HG02588 (cell line): ENCODE data around the gene MYO7B.

Experiments
- ATAC-seq: cut with Tn5 transposase; IDR thresholded peaks from one replicate; pipeline ENCODE4 v1.9.1; 2021; ENCODE audit warnings: mild to moderate bottlenecking, moderate library complexity; ENCODE audit not compliant: unreplicated experiment

Gene MYO7B

DNA sequence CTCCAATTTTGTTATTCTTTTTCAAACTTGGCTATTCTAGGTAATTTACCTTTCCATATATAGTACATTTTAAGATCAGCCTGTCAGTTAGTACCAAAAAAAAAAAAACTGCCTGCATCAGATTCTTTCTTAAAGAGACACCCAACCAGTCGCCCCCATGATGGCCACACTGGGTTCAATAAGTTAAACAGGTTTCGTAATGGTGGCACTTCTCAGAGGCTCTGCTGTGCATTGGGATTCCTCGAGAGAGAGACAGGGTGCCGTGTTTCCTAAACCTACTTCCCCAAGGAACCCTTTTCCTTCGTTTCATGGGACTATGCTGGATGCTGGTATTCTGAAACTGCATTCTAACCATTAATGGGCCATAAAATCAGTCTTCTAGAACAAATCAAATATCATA is 37.4 kb downstream of the MYO7B start:
- no peak for ATAC-seq

DNA sequence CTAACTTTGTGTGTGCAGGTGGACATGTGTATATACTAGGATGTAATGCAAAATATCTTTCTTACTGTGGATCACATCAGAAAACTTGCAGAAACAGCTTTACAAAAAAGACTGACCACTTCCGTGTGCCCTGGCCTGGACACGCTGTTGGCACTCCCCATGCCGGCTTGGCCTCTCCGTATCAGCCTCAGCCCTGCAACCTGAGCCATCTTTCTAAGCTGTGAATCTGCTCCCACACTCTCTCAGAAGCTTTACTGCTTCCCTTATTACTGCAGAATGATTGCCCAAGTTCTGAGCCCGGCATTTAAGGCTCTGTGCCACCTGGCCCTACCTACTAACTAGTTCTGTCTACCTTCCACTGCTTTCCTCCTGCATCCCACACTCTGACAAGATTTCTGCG is 37.8 kb downstream of the MYO7B start:
- ATAC-seq = no peak

DNA sequence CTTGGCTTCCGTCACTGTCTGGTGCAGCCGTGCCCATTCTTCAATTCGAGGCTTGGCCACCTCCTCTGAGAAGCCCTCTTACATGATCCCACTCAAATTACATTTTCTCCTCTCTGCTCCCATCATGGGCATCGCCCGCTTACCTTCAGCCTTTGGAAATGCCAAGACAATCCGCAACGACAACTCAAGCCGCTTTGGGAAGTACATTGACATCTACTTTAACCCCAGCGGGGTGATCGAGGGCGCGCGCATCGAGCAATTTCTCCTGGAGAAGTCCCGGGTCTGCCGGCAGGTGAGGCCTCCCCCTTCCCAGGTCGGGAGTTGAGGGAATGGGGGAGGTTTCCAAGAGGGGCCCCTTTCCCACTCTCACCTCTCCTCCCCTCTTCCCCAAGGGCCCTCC is 38.3 kb downstream of the MYO7B start:
- no peak for ATAC-seq

DNA sequence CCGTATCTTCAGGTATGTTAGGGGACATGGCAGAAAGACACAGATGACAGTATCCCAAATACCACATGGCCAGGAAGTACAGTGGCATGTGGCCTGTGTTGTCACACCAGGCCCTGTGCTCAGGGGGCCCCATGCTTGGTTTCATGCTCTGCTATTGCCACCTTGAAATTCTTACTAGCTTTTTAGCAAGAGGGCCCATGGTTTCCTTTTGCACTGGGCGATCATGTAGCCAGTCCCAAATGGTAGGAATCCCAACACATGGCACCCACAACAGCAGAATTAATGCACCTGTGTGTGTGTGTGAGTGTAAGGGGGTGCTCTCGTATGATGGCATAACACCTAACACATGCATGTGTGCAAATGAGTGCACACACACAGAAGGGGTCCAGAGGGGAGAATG is 39.2 kb downstream of the MYO7B start:
- no peak for ATAC-seq

DNA sequence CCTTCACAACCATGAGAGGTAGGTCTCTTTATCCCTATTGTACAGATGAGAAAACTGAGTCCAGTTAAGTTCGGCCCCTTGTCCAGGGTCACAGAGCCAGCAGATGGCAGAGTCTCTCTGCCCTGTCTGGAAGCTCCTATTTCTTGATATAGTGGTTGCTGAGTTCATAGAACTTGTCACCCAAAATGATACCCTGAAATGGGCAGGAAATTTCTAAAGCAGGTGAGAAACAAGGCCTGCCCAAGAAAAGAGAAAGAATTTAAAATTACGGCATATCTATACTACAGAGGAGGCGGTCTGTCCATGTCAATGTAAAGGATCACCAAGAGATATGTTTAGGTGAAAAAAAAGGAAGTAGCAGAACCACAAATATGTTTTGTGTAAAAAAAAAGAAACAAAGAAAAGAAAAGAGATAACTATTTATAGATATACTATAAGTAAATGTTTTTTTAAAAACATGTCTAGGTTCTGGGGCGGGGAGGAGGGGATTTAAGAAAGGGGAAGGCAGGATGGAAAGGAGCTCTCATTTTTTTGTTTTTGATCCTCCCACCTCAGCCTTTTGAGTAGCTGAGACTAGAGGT is 39.8 kb downstream of the MYO7B start:
- no peak for ATAC-seq

DNA sequence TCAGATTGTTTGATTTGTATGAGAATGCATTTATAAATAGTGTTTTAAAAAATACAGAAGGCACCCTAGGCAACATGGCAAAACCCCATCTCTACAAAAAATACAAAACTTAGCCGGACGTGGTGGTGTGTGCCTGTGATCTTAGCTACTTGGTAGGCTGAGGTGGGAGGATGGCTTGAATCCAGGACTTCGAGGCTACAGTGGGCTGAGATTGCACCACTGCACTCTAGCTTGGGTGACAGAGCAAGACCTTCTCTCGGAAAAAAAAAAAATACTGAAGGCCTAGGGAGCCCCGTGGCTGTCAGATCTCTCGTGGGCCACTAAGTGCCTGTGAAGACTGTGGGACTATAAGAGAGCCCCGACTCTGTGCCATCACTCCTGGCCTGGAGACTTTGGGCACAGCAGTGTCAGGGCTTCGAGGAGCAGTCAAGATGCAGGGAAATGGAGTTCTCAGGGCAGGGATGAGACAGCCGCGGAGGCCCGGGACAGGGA is 40.5 kb downstream of the MYO7B start:
- ATAC-seq = no peak

DNA sequence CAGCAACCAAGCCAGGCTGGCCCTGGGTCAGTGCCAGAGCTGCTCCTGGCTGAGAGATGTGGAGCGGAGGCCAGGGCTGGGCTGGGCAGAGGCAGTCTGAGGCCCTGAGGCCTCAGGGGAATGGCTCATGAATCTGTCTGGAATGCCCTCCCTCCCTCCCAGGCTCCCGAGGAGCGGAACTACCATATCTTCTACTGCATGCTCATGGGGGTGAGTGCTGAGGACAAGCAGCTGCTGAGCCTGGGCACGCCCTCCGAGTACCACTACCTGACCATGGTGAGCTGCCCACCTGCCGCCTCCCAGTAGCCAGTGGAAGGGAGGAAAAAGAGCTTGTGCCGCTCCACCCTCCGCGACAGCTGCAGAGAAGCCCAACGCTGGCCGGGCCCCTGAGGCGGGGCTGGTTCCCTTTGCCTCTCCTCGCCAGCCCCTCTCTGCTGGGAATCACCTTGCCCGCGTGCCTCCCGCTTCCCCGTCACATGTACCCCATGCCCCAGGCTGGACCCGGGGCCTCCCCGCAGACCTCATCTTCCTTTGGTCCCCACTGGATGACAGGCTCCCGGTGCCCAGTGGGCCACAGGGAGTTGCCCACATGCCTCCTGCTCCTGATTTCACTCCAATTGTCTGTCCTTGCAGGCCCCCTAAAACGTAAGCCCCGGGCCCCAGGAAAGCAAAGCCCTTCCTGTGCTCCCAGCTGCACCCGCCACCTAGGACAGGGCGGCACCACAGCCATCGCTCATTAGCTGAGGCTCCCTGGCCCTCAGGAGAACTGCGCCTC is 41.1 kb downstream of the MYO7B start:
- ATAC-seq = no peak

DNA sequence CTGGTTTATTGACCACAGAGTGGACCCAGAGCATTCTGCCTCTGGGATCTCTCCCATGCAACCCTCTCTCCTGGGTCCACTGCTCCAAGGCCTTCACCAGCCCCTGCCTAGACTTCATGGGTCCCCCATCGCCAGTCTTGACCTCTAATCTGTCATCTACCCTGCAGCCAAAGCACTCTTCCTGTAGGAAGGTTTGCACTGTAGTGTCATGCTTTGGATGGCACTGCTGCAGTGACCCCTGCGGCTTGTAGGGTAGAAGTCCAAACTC is 41.7 kb downstream of the MYO7B start:
- no peak for ATAC-seq

DNA sequence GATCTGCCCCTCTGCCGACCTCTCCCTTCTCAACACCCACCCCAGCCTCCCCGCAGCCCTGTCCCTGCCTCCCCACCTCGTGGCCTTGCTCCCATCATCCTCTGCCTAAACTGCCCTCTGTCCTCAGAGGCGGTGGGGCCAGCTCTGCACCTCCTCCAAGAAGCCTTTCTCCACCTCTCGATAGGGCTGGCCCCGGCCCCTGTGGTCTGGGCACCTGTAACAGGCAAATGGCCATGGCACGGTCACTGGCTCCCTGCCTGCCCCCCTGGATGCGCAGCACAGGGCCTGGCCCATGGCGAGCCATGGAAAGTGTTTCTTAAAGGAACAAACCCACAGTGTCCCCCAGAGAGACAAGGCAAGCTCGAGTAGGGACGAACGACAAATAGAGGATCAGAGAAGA is 42.0 kb downstream of the MYO7B start:
- no peak for ATAC-seq

DNA sequence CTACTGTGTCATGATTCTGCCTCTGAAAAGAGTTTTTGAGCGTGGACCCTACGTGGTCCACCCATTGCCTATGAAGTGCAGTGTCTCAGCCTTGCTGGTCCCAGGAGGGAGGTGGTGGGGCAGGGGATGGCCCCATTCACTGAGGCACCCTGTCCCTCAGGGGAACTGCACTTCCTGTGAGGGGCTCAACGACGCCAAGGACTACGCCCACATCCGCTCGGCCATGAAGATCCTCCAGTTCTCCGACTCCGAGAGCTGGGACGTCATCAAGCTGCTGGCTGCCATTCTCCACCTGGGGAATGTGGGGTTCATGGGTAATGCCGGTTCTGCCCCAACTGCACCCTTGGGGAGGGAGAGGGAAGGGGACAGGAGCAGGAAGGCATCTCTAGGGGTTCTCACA is 42.5 kb downstream of the MYO7B start:
- ATAC-seq = no peak

DNA sequence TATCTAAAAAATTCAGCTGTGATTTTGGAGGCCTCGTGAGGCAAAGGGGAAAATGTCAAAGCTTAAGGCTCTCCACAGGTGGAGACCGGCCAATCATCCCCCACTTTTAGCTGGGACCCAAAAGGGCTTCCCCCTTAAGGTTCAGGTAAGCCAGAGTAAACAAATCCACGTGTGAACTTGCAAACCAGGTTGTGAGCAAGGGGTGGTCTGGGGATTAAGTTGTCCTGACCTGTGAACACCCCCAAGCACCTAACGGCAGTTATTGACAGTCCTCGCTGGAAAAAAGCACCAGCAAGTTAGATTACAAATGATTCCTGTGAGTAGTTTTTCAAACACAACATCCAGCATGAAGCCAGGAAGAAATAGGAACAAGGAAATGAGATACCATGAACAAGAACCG is 42.9 kb downstream of the MYO7B start:
- ATAC-seq = no peak

DNA sequence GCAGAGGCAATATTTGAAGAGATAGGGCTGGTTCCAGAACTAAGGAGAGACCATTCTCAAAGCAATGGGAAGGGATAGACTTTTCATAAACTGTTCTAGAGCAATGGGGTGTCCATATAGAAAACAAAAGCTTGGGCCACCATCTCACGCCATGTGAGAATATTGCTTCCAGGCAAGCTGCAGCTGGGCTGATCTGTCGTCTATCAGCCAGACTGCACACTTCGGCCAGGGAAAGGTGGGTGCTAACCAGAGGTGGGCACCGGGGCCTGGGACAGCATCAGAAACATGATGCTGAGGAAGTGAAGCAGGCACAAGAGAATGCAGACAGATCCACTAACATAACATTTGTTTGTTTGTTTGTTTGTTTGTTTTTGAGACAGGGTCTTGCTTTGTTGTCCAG is 43.7 kb downstream of the MYO7B start:
- no peak for ATAC-seq

DNA sequence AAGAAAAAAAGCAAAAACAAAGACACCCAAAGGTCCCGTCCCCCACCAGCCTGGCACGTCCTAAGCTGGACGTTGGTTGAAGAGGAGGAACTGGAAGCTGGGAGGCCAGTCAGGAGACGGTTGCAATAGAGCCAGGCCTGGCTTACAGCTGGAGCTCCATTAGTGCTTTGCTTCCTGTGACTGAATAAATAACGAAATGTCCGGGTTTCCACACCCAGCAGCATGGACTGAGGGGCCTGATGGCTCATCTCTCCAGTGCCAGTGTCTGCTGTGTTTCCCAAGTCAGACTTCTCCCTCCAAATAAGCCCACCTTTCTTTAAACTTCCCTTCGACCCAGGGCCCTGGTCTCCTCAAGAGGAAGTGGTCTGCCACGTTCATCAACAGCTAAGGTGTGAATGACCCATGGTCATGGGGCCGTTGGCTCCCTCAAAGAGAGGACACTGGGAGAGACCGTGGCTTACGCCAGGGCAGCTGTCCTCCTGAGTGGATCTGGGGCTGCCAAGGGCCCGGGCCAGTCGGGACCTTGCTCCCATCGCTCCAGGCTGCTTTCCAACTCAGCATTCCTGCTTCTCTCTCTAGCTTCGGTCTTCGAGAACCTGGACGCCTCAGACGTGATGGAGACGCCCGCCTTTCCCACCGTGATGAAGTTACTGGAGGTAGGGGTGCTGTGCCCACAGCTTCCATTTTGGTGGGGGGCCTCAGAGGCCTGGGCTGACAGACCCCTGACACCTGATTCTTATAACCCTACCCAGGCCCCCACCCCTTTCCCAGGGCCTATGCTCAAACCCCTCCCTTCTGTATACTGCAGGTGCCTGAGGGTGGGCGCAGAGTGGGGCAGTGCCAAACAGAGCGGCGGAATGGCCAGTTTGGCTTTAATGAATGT is 44.9 kb downstream of the MYO7B start:
- ATAC-seq = no peak

DNA sequence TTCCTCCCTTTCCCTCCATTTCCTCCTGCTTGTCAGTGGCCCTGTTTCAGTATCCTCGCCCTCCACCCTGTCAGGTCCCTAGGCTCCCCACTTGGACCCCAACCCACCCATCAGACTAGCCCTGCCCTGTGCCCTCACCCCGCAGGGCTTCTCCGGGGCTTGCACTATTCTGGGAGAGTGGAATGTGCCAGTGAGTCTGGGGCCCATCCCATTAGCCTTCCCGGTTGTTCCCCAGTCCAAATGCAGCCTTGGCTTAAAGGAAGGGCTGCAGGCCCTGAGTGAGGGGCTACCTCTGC is 45.5 kb downstream of the MYO7B start:
- no peak for ATAC-seq

DNA sequence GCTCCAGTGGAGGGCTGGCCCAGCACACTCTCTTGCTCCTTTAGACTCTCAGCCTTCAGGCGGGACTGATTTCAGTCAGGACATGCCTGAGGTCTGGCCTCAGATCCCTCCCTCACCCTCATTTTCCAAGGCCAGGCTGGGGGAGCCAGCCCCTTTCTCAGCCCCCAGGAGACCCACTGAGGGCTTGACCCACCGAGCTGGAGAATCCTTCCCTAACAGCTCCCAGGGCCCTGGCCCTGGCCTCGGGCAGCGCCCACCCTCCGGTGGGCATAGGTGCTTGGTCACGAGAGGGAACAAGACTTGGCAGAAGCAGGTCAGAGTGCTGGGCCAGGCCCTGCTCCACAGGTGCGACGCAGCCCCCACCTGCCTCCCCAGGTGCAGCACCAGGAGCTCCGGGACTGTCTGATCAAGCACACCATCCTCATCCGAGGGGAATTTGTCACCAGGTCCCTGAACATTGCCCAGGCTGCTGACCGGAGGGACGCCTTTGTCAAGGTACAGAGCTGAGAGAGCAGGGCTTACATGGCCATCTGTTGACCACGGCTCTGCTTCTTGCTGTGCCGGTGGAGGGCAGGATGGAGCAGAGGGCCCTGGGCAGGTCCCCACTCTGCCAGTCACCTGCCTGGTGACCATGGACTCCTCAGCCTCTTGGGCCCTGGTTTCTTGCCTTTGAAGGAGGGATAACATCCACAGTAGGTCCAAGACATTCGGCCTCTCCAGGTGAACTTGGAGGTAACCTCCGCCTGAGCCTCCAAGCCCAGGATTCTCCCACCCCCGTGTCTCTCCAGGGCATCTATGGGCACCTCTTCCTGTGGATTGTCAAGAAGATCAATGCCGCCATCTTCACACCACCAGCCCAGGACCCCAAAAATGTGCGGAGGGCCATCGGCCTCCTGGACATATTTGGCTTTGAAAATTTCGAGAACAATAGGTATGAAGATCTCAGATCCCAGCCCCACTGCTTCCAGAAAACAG is 46.3 kb downstream of the MYO7B start:
- no peak for ATAC-seq

DNA sequence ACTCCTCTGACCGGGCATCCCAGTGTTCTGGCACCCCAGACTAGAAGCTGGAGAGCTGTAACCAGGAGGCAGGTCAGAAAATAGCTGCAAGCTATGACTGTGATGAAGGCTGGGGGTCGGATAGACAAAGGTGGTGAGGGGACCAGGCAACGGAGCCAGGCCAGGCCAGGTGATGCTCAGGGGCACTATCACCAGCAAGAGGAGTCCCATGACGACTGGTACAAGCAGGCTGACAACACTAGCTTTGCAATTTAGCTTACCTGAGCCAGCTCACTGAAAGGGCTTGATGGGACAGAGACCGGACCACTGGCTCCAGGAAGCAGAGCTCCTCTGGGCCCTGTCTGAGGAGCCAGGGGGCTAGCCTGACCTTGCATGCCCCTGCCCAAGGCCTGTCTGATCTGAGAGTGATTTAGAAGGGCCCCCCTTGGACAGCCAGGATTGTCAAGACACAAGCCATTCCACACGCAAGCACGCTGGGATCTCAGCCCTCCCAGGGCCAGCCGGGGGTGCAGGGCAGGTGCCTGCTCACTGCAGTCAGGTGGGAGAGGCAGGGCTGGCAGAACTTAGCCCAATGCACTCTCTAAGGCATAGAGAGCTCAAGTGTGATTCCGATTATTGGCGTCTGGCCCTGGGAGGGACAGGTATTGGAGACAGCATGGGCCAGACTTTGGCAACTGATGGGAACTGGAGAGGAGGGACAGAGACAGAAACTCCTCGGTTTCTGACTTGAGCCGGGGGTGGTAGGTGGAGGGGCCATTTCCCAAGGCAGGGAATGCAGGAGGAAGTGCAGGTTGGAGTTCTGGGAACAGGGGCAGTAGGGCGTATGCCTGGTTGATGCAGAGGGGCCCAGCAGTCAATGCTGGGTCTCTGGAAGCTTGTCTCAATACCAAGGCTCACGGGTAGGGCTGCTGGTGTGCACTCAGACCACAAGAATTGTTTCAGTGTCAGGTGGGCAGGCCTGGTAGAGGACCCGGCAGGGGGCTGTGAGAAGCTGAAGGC is 47.7 kb downstream of the MYO7B start:
- ATAC-seq = no peak

DNA sequence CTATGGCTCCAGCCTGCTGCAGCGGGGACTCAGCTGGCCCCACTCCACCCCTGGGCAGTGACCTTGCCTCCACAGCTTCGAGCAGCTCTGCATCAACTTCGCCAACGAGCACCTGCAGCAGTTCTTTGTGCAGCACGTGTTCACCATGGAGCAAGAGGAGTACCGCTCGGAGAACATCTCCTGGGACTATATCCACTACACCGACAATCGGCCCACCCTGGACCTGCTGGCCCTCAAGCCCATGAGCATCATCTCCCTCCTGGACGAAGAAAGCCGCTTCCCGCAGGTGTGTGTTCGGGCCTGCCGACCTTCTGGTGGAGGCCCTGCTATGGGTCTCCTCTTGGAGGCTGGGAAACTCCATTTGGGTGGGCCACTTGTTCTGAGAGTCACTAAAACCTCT is 48.6 kb downstream of the MYO7B start:
- ATAC-seq = no peak

DNA sequence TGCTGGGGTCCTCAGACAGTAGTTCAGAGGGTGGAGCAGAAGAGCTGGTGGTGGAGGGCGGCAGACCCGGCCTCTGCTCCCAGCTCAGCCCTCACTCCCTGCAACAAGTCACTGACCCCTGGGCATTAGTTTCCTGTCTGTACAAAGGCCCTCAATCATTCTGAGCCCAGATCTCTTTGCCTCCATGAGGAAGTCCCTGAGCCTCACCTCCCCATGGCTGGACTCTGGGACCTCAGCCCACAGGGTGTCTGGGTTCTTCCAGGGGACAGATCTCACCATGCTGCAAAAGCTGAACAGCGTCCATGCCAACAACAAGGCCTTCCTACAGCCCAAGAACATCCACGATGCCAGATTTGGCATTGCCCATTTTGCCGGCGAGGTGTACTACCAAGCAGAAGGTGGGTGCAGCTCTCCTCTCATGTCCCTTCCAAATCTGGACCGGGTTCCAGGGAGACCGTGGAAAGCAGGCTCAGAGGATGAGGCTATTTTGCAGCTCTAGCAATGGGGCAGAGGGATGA is 49.1 kb downstream of the MYO7B start:
- ATAC-seq = no peak

DNA sequence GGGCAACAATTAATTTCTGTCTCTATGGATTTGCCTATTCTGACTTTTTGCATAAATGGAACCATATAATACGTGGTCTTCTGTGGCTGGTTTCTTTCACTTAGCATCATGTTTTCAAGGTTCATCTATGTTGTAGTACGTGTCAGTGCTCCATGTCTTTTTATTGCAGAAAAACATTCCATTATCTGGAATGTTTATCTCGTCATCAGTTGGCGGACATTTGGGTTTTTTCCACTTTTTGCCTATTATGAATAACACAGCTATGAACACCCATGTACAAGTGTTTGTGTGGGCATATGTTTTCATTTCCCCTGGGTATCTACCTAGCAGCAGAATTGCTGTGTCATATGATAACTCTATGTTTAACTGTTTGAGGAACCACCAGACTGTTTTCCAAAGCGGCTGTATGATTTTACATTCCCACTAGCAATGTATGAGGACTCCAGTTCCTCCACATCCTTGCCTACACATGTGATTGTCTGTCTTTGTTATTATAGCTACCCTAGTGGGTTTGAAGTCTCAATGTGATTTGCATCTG is 49.9 kb downstream of the MYO7B start:
- no peak for ATAC-seq
